ENCODE measurements around the gene PITX3. TPM values are rescaled to one million over a fixed set of nuclear protein-coding genes. Genes with fewer than 3 reads are reported as not detected.

PITX3 gene
- total and polyA plus RNA-seq, 9 of the 15 experiments (the other 6 are each of a cell fraction or from before 2014, with no cell fraction given), result 0.30 to 0.98 (median 0.95) TPM; not detected in 6

- TF ChIP-seq ZNF77 (CRISPR knock-in tag; IDR thresholded peaks at IDR 0.05) (no peak), FOXP1 (CRISPR knock-in tag; IDR thresholded peaks at IDR 0.05) (no peak), NFRKB (IDR thresholded peaks at IDR 0.05; ENCODE audit: low read depth) (no peak), ARNT (IDR thresholded peaks at IDR 0.05) (no peak), RREB1 (CRISPR knock-in tag; IDR thresholded peaks at IDR 0.05) (no peak), JUND (IDR thresholded peaks at IDR 0.05; ENCODE audit: borderline replicate concordance, low read depth, low read length) (no peak), JUND (tag; IDR thresholded peaks at IDR 0.05; ENCODE audit: borderline replicate concordance, low read depth, low read length) (no peak), ZFP30 (CRISPR knock-in tag; IDR thresholded peaks at IDR 0.05; ENCODE audit: borderline replicate concordance) (no peak), FOXA3 (CRISPR knock-in tag; conservative IDR thresholded peaks at IDR 0.05 in 1 of 2, IDR thresholded peaks at IDR 0.05 in 1 of 2) (no peak), GTF2E2 (tag; IDR thresholded peaks at IDR 0.05) (no peak), CBX2 (IDR thresholded peaks at IDR 0.05; ENCODE audit: insufficient read depth, low read length, poor library complexity, severe bottlenecking) (no peak), RNF219 (CRISPR knock-in tag; IDR thresholded peaks at IDR 0.05) (no peak), ZNF311 (CRISPR knock-in tag; IDR thresholded peaks at IDR 0.05) (no peak), TBP (optimal IDR thresholded peaks at IDR 0.05; ENCODE audit: low read depth, low read length) (peak; percentile 17), PATZ1 (CRISPR knock-in tag; IDR thresholded peaks at IDR 0.05; ENCODE audit: borderline replicate concordance) (no peak), NR2F6 (CRISPR knock-in tag; IDR thresholded peaks at IDR 0.05) (no peak), KDM1A (IDR thresholded peaks at IDR 0.05) (no peak), PCBP1 (IDR thresholded peaks at IDR 0.05; ENCODE audit: low read depth, low read length, poor library complexity, severe bottlenecking) (no peak)
Measured at GRCh38 chr10:102241444-102242117, at the start of gene PITX3 (continued).
